K562 (cell line): ENCODE measurements around the gene THEMIS. TPM values are rescaled to one million over a fixed set of nuclear protein-coding genes. Genes with fewer than 3 reads are reported as not detected.

Experiments
- ATAC-seq: fragments of 200-7000 bp; cut with Tn5 transposase; 3 replicates; pipeline ENCODE4 v1.9.1; 2020; ENCODE audit warnings: moderate library complexity
- BruUV-seq: library from RNA; stranded (reverse); fragments of 400-500 nt; replicated peaks from 2 replicates; lab custom pipeline; 2021; lab: Mats Ljungman, UMichigan
- CTCF ChIA-PET: fragments of 300-600 bp; formaldehyde crosslinking; extraction: SDS; loops from one replicate; lab custom pipeline; 2021; ENCODE audit warnings: low intra/inter-chr PET ratio; lab: Yijun Ruan, JAX
- POLR2A ChIA-PET: fragments of 300-600, 350-650 bp; sonication (Branson Sonifier 250); formaldehyde crosslinking; extraction: SDS; loops from one replicate; lab custom pipeline; 2021; ENCODE audit warnings: antibody characterized with exemption, inconsistent platforms; lab: Yijun Ruan, JAX
- DNase-seq, 4 experiments: peaks; one replicate each; pipeline versions ENCODE4 v3.0.0 to v3.0.0-alpha.2; 2011 to 2018; ENCODE audit warnings: low spot score in 3 of 4, mixed read lengths in 3 of 4; ENCODE audit errors: extremely low read depth in 1 of 4
- FAIRE-seq: peaks from 2 replicates; lab custom pipeline; 2011; peaks lifted over from hg19 to GRCh38; lab: Jason Lieb, UNC
- H2AFZ ChIP-seq: 2 replicates; pipeline ENCODE4 v1.6.0; 2011; ENCODE audit warnings: low read depth, low read length, control low read depth, inconsistent platforms
- H3K27ac ChIP-seq: fragments of 200-600 bp; 3 replicates; pipeline ENCODE4 v1.8.0; 2011; ENCODE audit warnings: low read depth, mild to moderate bottlenecking, control low read depth, inconsistent platforms, low read length, moderate library complexity, mixed read lengths; ENCODE audit errors: extremely low read depth
- H3K27me3 ChIP-seq, 2 experiments: fragments of 300-600 bp in 1 of 2; 2 replicates in 1 of 2; 3 replicates in 1 of 2; pipeline versions ENCODE4 v1.6.0 to v1.8.0; 2011; ENCODE audit warnings: inconsistent platforms in 2 of 2, low read length in 2 of 2, mild to moderate bottlenecking in 1 of 2, mixed read lengths in 1 of 2, moderate library complexity in 1 of 2; ENCODE audit not compliant: control insufficient read depth in 2 of 2, insufficient read depth in 2 of 2
- H3K36me3 ChIP-seq: fragments of 300-600 bp; 3 replicates; pipeline ENCODE4 v1.8.0; 2011; ENCODE audit warnings: mild to moderate bottlenecking, low read length, inconsistent platforms; ENCODE audit not compliant: control insufficient read depth, insufficient read depth
- H3K4me1 ChIP-seq, 2 experiments: fragments of 200-600 bp in 1 of 2; replicated peaks in 1 of 2; 2 replicates in 1 of 2; 3 replicates in 1 of 2; pipeline versions ENCODE4 v1.5.1 to v1.8.0; 2011; ENCODE audit warnings: inconsistent platforms in 2 of 2, low read length in 2 of 2, mild to moderate bottlenecking in 1 of 2, mixed read lengths in 1 of 2, moderate library complexity in 1 of 2; ENCODE audit not compliant: control insufficient read depth in 2 of 2, insufficient read depth in 2 of 2
- H3K4me2 ChIP-seq: 2 replicates; pipeline ENCODE4 v1.6.1; 2011; ENCODE audit warnings: low read length, control low read depth, inconsistent platforms, mixed read lengths; ENCODE audit not compliant: insufficient read depth
- H3K4me3 ChIP-seq: fragments of 200-600 bp; sonication (generic), shearing (Covaris generic); 2 replicates; pipeline ENCODE4 v1.5.1; 2016; ENCODE audit warnings: control low read depth, inconsistent platforms
- H3K79me2 ChIP-seq: fragments of 200-600 bp; 3 replicates; pipeline ENCODE4 v1.8.0; 2011; ENCODE audit warnings: low read length, inconsistent platforms; ENCODE audit not compliant: control insufficient read depth, insufficient read depth
- H3K9ac ChIP-seq, 2 experiments: 2 replicates each; pipeline versions ENCODE4 v1.6.0 to v1.6.1; 2011; ENCODE audit warnings: low read depth in 2 of 2, low read length in 2 of 2, control low read depth in 1 of 2, inconsistent platforms in 1 of 2, mild to moderate bottlenecking in 1 of 2, mixed read lengths in 1 of 2; ENCODE audit not compliant: insufficient read depth in 1 of 2
- H3K9me1 ChIP-seq: one replicate; pipeline ENCODE4 v1.6.0; 2011; ENCODE audit warnings: inconsistent platforms, mild to moderate bottlenecking, low read length, moderate library complexity; ENCODE audit not compliant: control insufficient read depth, insufficient read depth
- H3K9me3 ChIP-seq: replicated peaks from 2 replicates; pipeline ENCODE4 v1.5.1; 2011; ENCODE audit warnings: low read depth, low read length, inconsistent platforms; ENCODE audit not compliant: control insufficient read depth, insufficient read depth
- H4K20me1 ChIP-seq: replicated peaks from 2 replicates; pipeline ENCODE4 v1.6.1; 2011; ENCODE audit warnings: low read length, inconsistent platforms, mixed read lengths; ENCODE audit not compliant: control insufficient read depth, insufficient read depth
- ARNT ChIP-seq, 2 experiments: fragments of 450-650 bp; IDR thresholded peaks; 2 replicates each; pipeline ENCODE4 v1.6.1; 2016; ENCODE audit warnings: mild to moderate bottlenecking in 1 of 2
- HES1 ChIP-seq: fragments of 450-650 bp; IDR thresholded peaks from 2 replicates; pipeline ENCODE4 v1.6.1; 2016; ENCODE audit warnings: low read depth, mild to moderate bottlenecking, moderate library complexity
- HOMEZ ChIP-seq: fragments of 250-450 bp; sonication (Bioruptor Pico); IDR thresholded peaks from 2 replicates; pipeline ENCODE4 v1.4.0; 2020; ENCODE audit warnings: mild to moderate bottlenecking, moderate library complexity
- IRF1 ChIP-seq: sonication (generic); formaldehyde crosslinking; IDR thresholded peaks from 2 replicates; pipeline ENCODE4 v1.8.0; 2022; ENCODE audit warnings: missing genetic modification reagents, mild to moderate bottlenecking, borderline replicate concordance
- MXI1 ChIP-seq: IDR thresholded peaks from 2 replicates; pipeline ENCODE4 v1.6.1; 2011; ENCODE audit warnings: low read depth, mild to moderate bottlenecking, improper control_type of control experiment, low read length
- MYC ChIP-seq, 2 experiments: fragments of 250-450 bp in 1 of 2; sonication (Bioruptor Pico) in 1 of 2; IDR thresholded peaks; 2 replicates each; pipeline versions ENCODE4 v1.5.1 to v1.6.1; 2012 to 2021; ENCODE audit warnings: low read depth in 2 of 2, borderline replicate concordance in 1 of 2, improper control_type of control experiment in 1 of 2, low read length in 1 of 2, mild to moderate bottlenecking in 1 of 2, moderate library complexity in 1 of 2
- ZNF644 ChIP-seq: fragments of 200-800 bp; sonication (Bioruptor generic); IDR thresholded peaks from 2 replicates; pipeline ENCODE4 v1.6.1; 2016; ENCODE audit warnings: low read depth, missing genetic modification characterization, missing compliant biosample characterization
- ZNF76 ChIP-seq: fragments of 250-450 bp; sonication (Bioruptor Pico); IDR thresholded peaks from 2 replicates; pipeline ENCODE4 v1.4.0; 2020; ENCODE audit warnings: mild to moderate bottlenecking, moderate library complexity, borderline replicate concordance
- WGBS: fragments of 100-300 bp; shearing (Covaris generic); methylation state at CpG from one replicate; pipeline ENCODE4 v1.1.6; 2016; ENCODE audit warnings: low coverage, mixed read lengths; ENCODE audit not compliant: insufficient coverage; ENCODE audit errors: missing lambda C conversion rate; 5-methylcytosine and 5-hydroxymethylcytosine counted together
- in situ Hi-C: fragments of 300-500 bp; cut with MboI; formaldehyde crosslinking; loops from 4 replicates; pipeline ENCODE4 v1.15.0; 2018; ENCODE audit warnings: inconsistent platforms, mixed read lengths
- intact Hi-C: fragments of 100-400 bp; cut with micrococcal nuclease; formaldehyde crosslinking; loops from 2 replicates; pipeline ENCODE4 v1.14.2; 2022
- polyA plus RNA-seq, 8 experiments: library from polyadenylated mRNA; depleted of rRNA in 4 of 8; stranded (reverse) in 5 of 8; unstranded in 3 of 8; fragments of >200 nt; fragmentation: Nextera tagmentation in 2 of 8; fragmentation: Illumina TruSeq in 1 of 8; extraction: Ambion mirVana in 2 of 8; extraction: Trizol in 1 of 8; gene quantifications; 2 replicates each; pipeline versions ENCODE4 v1.2.1 to v1.2.3, GENCODE V29; 2011 to 2014; ENCODE audit warnings: inconsistent platforms in 1 of 8, missing spikeins in 1 of 8
- total RNA-seq, 7 experiments: library from RNA; depleted of rRNA in 6 of 7; stranded (reverse); fragments of >200 nt in 6 of 7; fragmentation: Illumina TruSeq in 2 of 7; extraction: Trizol in 2 of 7; gene quantifications; 2 replicates each; pipeline versions ENCODE4 v1.2.1 to v1.2.3, GENCODE V29; 2011 to 2021; ENCODE audit warnings: low replicate concordance in 1 of 7
- TF ChIP-seq, protein P1 (sequence below): fragments of 450-650 bp; IDR thresholded peaks from 2 replicates; pipeline ENCODE4 v1.6.1; 2017; ENCODE audit warnings: antibody characterized with exemption

THEMIS gene
- total and polyA plus RNA-seq, 9 of the 15 experiments (the other 6 are each of a cell fraction or from before 2014, with no cell fraction given) = 0.09 TPM; not detected in 8

DNA sequence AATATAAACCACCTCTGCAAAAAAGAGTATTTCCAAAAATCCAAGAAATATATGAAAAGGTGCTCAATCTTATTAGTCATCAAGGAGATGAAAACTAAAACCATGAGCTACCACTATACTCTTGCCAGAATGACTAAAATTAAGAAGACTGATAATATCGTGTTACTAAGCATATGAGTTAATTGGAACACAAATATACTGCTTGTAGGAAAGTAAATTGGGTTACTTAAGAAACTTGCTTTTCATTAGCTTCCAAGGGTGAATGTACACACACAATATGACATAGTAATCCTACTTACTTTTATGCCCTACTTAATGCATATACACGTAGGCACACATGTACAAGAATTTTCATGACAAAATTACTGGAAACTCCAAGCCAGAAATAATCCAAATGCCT is 3.4 kb downstream of the THEMIS start:
- no peak overlapping the region for H2AFZ ChIP-seq
- intact Hi-C loops = no loop called here
- FAIRE-seq (no peak), ATAC-seq (no peak), DNase-seq (no peak)
- POLR2A ChIA-PET = no interaction called here
- CTCF ChIA-PET = no interaction called here
- BruUV-seq = no TSS peak
- H3K4me2 ChIP-seq = no peak overlapping the region
- no peaks in the 10 kb centered on the region for H3K4me1 ChIP-seq
- 5% methylated on average over 2 of the region's 2 CpGs for WGBS
- TF ChIP-seq MXI1 = no peak
- TF ChIP-seq ZNF76 (CRISPR knock-in tag) = no peak
- H3K9ac ChIP-seq = no peak overlapping the region
- no peaks in the 10 kb centered on the region for H3K79me2 ChIP-seq
- H3K36me3 ChIP-seq = no peaks in the 10 kb centered on the region
- no peaks in the 10 kb centered on the region for H4K20me1 ChIP-seq
- H3K9me3 ChIP-seq = no peaks in the 10 kb centered on the region
- H3K9me1 ChIP-seq = no peaks in the 10 kb centered on the region
- H3K4me3 ChIP-seq = no peak overlapping the region
- no peaks in the 10 kb centered on the region for H3K27me3 ChIP-seq
- no peak overlapping the region for H3K27ac ChIP-seq
- in situ Hi-C loops = no loop called here

GRCh38 chr6:127894051-127894450 is 6.8 kb downstream of the THEMIS start:
- in situ Hi-C loops = no loop called here
- no TSS peak for BruUV-seq
- POLR2A ChIA-PET = no interaction called here
- Histone ChIP-seq H3K4me2 (no peak overlapping the region), H3K9ac (no peak overlapping the region), H3K4me3 (no peak overlapping the region), H2AFZ (no peak overlapping the region), H3K36me3 (no peaks in the 10 kb centered on the region), H3K79me2 (no peaks in the 10 kb centered on the region), H3K27me3 (no peaks in the 10 kb centered on the region), H3K9me1 (no peaks in the 10 kb centered on the region), H4K20me1 (no peaks in the 10 kb centered on the region), H3K27ac (no peak overlapping the region), H3K9me3 (no peaks in the 10 kb centered on the region), H3K4me1 (no peaks in the 10 kb centered on the region)
- 0% methylated on average over 1 of the region's 1 CpG for WGBS
- ATAC-seq (no peak), DNase-seq (no peak), FAIRE-seq (no peak)
- CTCF ChIA-PET = no interaction called here
- intact Hi-C loops = no loop called here
- TF ChIP-seq MYC (IDR thresholded peaks at IDR 0.05; ENCODE audit: low read depth, low read length) (no peak), MYC (CRISPR knock-in tag; IDR thresholded peaks at IDR 0.05; ENCODE audit: borderline replicate concordance, low read depth) (no peak), ZNF644 (tag) (no peak), IRF1 (CRISPR knock-in tag) (no peak), HES1 (no peak), ARNT (IDR thresholded peaks at IDR 0.05) (no peak), HOMEZ (no peak)
- TF ChIP-seq, protein P1, sequence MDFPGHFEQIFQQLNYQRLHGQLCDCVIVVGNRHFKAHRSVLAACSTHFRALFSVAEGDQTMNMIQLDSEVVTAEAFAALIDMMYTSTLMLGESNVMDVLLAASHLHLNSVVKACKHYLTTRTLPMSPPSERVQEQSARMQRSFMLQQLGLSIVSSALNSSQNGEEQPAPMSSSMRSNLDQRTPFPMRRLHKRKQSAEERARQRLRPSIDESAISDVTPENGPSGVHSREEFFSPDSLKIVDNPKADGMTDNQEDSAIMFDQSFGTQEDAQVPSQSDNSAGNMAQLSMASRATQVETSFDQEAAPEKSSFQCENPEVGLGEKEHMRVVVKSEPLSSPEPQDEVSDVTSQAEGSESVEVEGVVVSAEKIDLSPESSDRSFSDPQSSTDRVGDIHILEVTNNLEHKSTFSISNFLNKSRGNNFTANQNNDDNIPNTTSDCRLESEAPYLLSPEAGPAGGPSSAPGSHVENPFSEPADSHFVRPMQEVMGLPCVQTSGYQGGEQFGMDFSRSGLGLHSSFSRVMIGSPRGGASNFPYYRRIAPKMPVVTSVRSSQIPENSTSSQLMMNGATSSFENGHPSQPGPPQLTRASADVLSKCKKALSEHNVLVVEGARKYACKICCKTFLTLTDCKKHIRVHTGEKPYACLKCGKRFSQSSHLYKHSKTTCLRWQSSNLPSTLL = no peak
